Measurements from ENCODE around the gene CD84.

CD84 gene

GRCh38 chr1:160597705-160598104, 18.4 kb upstream of the CD84 start:
- H3K9me3 ChIP-seq (ENCODE audit: control insufficient read depth, insufficient read depth, low read length), result peaks cover 11% of the 10 kb centered on the region
- no peaks in the 10 kb centered on the region for H3F3A ChIP-seq (ENCODE audit: control insufficient read depth, insufficient read depth)
- no peak overlapping the region for H3K4me3 ChIP-seq (ENCODE audit: low read length)
- H3K36me3 ChIP-seq (ENCODE audit: control insufficient read depth, low read length), result no peaks in the 10 kb centered on the region
- H3K27me3 ChIP-seq (ENCODE audit: control insufficient read depth, low read length), result no peaks in the 10 kb centered on the region
- no peak overlapping the region for H3K27ac ChIP-seq (ENCODE audit: low read depth, low read length)
- no peak for TF ChIP-seq CTCF (IDR thresholded peaks at IDR 0.05; ENCODE audit: low read depth, low read length, poor library complexity, severe bottlenecking)
- no peak for TF ChIP-seq EZH2phosphoT487 (IDR thresholded peaks at IDR 0.05; ENCODE audit: borderline replicate concordance, low read length)
- no peaks in the 10 kb centered on the region for H3K9me2 ChIP-seq (replicated peaks; ENCODE audit: control insufficient read depth, low read length)
- H3K79me2 ChIP-seq (ENCODE audit: control insufficient read depth, low read length), result no peaks in the 10 kb centered on the region
- H4K20me1 ChIP-seq (ENCODE audit: control insufficient read depth, insufficient read depth, low read depth, low read length), result no peaks in the 10 kb centered on the region
- no peak overlapping the region for H3K4me2 ChIP-seq (ENCODE audit: low read length)
- H3K4me1 ChIP-seq (ENCODE audit: control insufficient read depth, low read length), result no peaks in the 10 kb centered on the region

GRCh38 chr1:160597051-160597450, 17.8 kb upstream of the CD84 start:
- Histone ChIP-seq H3K27me3 (ENCODE audit: control insufficient read depth, low read length) (no peaks in the 10 kb centered on the region), H3K79me2 (ENCODE audit: control insufficient read depth, low read length) (no peaks in the 10 kb centered on the region), H3K4me3 (ENCODE audit: low read length) (no peak overlapping the region), H4K20me1 (ENCODE audit: control insufficient read depth, insufficient read depth, low read depth, low read length) (no peaks in the 10 kb centered on the region), H3K9me2 (replicated peaks; ENCODE audit: control insufficient read depth, low read length) (no peaks in the 10 kb centered on the region), H3K27ac (ENCODE audit: low read depth, low read length) (no peak overlapping the region), H3K36me3 (ENCODE audit: control insufficient read depth, low read length) (no peaks in the 10 kb centered on the region), H3K9me3 (ENCODE audit: control insufficient read depth, insufficient read depth, low read length) (peaks cover 11% of the 10 kb centered on the region), H3F3A (ENCODE audit: control insufficient read depth, insufficient read depth) (no peaks in the 10 kb centered on the region), H3K4me1 (ENCODE audit: control insufficient read depth, low read length) (no peaks in the 10 kb centered on the region), H3K4me2 (ENCODE audit: low read length) (no peak overlapping the region)
- TF ChIP-seq EZH2phosphoT487 (IDR thresholded peaks at IDR 0.05; ENCODE audit: borderline replicate concordance, low read length), result no peak
- no peak for TF ChIP-seq CTCF (IDR thresholded peaks at IDR 0.05; ENCODE audit: low read depth, low read length, poor library complexity, severe bottlenecking)

GRCh38 chr1:160590488-160590887, 11.2 kb upstream of the CD84 start:
- H4K20me1 ChIP-seq (ENCODE audit: control insufficient read depth, insufficient read depth, low read depth, low read length), result no peaks in the 10 kb centered on the region

More at GRCh38 chr1:160590488-160590887, 11.2 kb upstream of the CD84 start:
- Histone ChIP-seq H3K4me3 (ENCODE audit: low read length) (no peak overlapping the region), H3K4me2 (ENCODE audit: low read length) (no peak overlapping the region), H3K9me2 (replicated peaks; ENCODE audit: control insufficient read depth, low read length) (no peaks in the 10 kb centered on the region), H3K4me1 (ENCODE audit: control insufficient read depth, low read length) (peaks cover 13% of the 10 kb centered on the region), H3K27ac (ENCODE audit: low read depth, low read length) (no peak overlapping the region), H3K79me2 (ENCODE audit: control insufficient read depth, low read length) (no peaks in the 10 kb centered on the region), H3K36me3 (ENCODE audit: control insufficient read depth, low read length) (no peaks in the 10 kb centered on the region), H3K27me3 (ENCODE audit: control insufficient read depth, low read length) (no peaks in the 10 kb centered on the region), H3F3A (ENCODE audit: control insufficient read depth, insufficient read depth) (no peaks in the 10 kb centered on the region; the same call in 1 of the 2 replicates), H3K9me3 (ENCODE audit: control insufficient read depth, insufficient read depth, low read length) (peaks cover 4% of the 10 kb centered on the region; the same call in 1 of the 2 replicates)
- TF ChIP-seq EZH2phosphoT487 (IDR thresholded peaks at IDR 0.05; ENCODE audit: borderline replicate concordance, low read length) (no peak), CTCF (IDR thresholded peaks at IDR 0.05; ENCODE audit: low read depth, low read length, poor library complexity, severe bottlenecking) (no peak)

All from DOHH2 (cell line).